KBM-7 (cell line): Measurements from ENCODE around the gene FAM110A.

Experiments
- DNase-seq: peaks from one replicate; pipeline ENCODE4 v3.0.0-alpha.2; 2015
- in situ Hi-C: fragments of 300-500 bp; cut with MboI; formaldehyde crosslinking; loops from 2 replicates; pipeline ENCODE4 v1.14.3; 2020; ENCODE audit warnings: low sequenced_read_pairs, low pct_unique_long_range_greater_than_20kb, mixed read lengths

The FAM110A gene

DNA sequence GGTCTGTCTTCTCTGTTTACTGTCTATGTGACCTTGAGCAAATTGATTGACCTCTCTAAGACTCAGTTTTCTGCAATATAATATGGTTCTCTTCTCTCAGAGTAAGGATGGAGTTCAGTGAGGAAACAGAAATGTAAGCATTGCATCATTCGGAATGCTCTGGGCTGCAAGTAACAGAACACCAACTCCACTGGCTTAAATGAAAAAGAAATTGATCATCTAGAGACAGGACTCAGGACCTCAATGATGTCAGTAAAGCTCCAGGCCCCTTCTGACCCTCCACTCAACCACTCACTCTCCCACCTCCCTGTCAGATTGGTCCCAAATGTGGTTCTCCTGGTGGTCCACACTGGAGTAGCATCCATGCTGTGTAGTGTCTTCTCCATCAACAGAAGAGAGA is 31.9 kb downstream of the FAM110A start:
- no peak for DNase-seq
- in situ Hi-C loops = no loop called here

DNA sequence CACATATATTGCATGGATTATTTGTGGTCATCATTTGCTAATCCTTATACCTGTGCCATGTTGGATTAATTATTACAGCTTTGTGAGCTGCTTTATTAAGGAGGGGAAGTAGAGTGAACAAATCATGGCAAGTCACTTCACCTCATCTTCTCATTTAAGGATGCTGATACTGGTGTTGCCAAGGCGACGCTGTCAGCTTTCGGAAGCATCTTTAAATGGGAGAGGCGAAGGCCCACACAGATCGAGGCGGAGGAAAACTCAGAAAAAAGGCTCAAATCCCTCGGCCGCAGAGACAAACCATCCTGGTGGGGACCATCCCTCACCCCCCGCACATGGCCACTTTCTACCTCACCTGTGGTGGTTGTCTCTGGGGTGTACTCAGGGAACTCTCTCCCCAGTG is 34.8 kb downstream of the FAM110A start:
- DNase-seq = no peak
- in situ Hi-C loops = no loop called here

DNA sequence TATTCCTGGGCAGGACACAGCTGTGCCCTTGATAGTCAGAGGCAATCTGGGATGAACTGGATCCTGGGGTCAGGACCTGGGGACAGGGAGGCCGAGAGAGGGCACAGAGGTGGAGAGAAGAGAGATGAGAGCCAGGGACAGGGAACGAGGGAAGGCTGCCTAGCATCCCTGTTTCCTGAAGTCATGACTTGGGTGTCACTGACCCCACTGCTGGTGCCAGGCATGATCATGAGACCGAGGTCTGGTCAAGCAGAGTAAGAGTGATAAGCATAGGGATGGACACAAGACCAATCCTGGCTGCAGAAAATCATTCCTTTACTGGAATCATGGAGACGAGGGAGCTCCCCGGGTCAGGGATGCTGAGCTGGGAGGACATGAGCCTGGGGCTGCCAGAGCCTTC is 36.1 kb downstream of the FAM110A start:
- in situ Hi-C loops = no loop called here
- DNase-seq = no peak

DNA sequence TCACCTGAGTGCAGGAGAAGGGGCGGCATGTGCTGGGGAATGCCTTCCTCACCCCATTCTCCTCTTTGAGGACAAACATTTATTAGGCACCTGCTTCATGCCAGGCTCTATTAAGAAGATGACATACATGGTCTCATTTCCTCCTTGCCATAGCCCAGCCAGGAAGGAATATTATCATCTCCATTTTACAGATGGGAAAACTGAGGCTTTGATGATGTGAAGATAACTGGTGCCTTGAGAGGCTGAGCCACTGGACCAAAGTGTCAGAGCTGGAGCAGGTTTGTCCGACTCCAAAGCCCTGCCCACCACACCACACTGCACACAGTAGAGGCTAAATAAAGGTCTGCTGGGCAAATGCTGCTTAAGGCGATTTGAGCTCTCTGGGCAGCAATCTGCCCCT is 37.2 kb downstream of the FAM110A start:
- no peak for DNase-seq
- in situ Hi-C loops = no loop called here

DNA sequence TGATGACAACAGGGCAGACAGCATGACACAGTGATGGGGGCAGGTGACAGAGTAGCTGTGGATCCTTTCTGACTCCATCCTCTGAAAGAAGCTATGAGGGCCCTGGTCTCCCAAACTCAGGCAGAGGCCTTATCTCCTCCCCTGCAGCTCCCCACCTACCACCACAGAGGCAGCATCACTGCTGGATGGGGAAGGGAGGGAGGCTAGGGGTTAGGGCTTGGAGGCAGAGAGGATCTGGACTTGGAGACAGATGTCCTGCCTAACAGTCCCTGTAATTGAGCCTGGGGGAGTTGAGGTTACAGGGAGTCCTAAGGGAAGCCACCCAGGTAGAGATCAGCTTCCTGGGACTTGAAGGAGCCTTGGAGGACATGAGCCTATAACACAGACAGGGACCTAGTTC is 37.9 kb downstream of the FAM110A start:
- in situ Hi-C loops = no loop called here
- DNase-seq = no peak

DNA sequence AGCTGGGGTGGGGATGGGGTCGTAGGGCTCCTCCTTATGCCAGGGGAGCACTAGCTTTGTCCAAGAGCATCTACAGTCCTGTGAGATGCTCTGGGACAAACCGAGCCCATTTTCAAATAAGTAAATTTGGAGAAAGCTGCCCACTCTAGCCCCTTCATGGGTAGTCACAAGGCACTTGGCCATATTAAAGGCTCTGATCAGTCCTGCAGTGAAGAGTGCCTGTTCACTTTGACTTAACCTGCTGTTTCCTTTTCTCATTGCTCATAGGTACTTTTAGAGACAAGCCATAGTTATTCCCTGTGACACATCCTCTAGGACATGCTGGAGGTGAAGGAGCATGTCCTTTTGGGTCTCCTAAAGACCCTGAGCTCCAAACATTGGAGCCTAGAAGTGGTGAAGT is 38.4 kb downstream of the FAM110A start:
- no peak for DNase-seq
- in situ Hi-C loops = no loop called here

DNA sequence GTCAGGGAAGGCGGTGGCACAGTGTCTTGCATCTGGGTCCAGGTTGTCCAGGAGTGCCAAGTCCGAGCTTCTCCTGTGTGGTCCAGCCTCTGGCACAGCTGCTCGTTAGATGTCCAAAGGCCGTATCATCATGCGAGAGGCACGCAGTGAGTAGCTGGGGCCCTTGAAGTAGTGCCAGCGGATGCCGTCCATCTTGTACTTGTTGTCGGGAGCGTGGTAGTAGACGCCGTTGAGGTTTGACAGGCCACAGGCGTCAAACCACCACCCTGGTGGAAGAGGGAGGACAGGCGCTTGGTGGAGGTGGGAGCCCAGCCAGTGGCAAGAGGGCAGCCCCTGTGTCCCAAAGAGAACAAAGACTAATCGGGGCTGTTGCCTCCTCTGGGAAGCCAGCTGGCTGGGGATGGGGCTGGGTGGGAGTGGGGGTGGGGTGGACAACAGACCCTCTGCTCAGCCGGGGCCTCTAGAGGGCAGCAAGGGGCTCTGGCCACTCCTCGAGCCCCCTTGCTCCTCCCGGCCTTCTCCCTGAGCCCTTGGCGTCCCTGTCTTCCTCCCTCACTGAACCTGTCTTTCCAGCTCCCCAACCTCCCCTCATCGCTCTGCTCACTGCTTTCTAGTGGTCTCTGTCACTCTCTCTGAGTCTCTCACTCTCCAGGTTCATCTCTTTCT is 39.5 kb downstream of the FAM110A start:
- DNase-seq = no peak
- in situ Hi-C loops = no loop called here

DNA sequence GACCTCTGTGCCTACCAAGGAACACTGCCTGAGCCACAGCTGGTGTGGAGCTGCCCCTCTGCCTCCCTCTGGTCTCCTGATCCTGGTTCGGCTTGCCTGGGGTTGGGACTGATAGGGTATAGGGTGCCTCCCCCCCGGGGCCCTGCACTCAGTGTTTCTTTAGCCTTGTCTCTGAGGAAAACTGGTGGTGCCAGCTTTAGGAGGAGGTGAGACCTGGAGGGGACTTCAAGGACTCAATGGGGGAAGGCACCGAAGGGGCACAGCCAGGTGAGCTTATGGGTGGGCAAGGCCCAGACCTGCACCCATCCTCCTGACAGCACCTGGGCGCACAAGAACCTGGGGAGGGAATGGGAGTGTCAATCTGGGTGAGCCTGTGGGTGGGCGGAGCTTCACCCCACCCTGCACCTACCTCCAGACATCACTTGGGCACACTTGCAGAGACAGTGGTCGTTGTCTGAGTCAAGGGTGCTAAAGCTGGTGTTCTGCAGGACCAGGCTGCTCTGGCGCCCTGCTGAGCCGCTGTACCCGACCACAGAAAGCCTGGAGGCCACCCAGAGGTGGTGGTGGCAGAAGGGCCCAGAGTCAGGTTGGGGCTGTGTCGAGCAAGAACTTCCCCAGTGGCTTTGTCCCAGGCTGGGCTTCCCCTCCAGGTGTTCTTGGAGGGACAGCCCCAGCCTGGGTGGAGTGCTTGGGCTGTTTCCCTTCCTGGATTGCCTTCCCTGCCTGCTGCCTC is 40.5 kb downstream of the FAM110A start:
- no peak for DNase-seq
- in situ Hi-C loops = no loop called here

DNA sequence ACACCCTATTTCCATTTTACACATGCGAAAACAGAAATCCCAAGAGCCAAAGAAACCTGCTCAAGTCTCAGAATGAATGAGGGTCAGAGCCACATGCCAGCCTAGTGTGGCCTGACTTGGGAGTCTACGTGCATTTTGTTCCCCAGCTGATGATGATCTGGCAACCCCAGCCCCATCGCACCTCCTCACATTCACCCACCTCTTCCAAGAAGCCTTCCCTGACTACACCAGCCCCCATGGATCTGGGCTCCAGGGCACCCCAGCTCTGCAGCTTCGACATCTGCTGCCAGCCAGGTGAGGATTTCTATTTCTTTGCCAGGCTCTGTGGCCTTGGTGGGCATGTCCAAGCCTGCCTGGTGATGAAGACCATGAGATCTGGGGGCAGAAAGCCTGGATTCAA is 41.6 kb downstream of the FAM110A start:
- in situ Hi-C loops = no loop called here
- no peak for DNase-seq

DNA sequence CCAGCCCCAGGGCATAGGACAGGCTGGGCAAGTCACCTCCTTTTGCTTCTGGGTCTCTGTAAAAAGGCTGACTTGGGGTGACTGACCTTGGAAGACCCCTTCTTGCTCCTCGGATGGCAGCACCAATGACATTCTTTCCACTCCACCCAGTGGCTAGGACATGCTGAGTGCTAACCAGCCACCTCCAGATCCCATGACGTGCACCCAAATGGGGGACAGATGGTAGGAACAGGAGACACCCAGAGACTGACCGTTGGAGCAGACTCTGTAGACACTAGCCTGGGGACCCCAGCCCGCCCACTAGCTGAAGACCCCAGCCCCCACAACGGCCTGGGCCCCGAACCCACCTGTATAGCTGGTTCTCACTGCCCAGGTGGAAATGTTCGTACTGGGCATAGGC is 44.3 kb downstream of the FAM110A start:
- in situ Hi-C loops = no loop called here
- DNase-seq = no peak

DNA sequence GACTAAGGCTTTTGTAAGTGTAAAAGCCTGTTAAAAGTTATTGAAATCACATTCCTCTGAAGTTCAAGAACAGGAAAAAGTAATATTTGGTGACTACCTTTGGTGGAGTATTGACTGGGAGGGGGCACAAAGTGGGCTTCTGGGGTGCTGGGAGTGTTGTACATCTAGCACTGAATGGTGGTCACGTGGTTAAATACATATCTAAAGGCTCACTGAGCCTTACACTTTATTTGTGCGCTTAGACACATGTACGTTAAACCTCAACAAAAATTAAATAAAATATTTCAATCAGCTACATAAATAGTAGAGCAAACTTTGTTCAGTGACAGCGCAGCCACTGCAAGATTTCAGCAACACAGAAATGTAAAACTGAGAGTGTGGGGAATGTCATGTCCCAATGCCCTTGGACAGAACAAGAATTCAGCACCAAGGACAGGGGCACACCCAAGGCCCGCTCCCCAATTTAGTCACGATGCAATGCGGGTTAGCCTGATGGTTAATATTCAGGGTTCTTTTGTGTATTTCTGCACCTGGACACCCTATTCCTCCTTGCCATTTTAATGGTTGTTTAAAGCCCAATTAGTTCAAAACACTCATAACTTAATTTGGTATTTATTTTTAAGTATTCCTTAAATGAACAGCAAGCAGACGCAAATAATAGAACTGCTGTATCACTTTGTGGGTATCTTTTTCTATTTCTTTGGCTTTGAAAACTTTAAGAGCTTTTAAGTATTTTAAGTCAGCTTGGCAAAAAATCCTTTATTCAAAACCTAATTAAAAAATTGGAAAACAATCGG is 45.2 kb downstream of the FAM110A start:
- DNase-seq = peak; percentile 34
- in situ Hi-C loops = no loop called here

DNA sequence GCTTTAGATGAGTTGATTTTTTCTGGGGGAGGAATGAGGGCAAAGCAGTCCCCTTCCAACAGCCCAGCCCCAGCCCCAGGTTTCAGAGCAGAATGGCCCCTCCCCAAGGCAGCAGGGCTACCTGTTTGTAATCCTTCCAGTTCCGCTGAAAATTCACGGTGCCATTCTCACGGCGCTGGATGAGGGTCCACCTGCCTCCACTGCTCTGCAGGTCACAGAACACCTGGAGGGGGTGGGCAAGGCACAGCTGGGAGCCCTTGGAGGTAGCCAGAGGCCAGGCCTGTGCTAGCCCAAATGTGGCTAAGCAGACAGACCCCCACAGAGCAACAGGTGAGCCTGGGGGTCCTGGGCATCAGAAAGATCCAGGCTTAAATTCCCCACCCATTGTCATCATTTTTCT is 46.1 kb downstream of the FAM110A start:
- in situ Hi-C loops = no loop called here
- DNase-seq = no peak

DNA sequence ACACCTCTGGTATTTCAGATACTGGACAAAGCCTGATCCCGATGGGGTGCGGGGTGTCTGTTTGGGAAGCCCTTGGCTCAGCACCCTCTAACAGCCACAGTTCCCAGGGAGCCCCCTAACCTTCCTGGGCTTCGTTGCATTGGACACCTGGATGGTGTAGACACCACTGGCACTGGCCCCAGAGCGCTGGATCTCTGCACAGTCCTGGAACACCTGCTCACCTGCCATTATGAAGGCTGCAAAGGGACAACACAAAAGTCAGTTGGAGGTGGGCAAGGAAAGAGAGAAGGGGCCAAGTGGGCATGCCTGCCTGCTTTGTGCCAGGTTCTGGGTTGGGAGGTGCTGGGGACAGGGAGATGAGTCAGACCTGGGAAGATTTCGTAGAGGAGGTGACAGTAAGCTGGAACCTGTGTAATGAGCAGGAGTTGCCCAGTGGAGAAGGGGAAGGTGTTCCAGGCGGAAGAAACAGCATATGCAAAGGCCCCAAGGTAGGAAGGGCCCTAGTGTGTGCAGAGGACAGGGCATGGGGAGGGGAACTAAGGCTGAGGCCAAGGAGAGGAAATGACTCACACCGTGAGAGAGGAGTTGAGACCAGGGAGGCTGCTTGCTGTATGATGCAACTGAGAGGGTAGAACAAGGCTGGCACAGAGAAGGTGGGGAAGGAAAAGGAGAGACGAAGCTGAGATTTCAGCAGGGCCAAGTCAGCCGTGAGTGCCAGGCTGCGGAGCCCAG is 47.7 kb downstream of the FAM110A start:
- in situ Hi-C loops = no loop called here
- DNase-seq = peak; percentile 33

DNA sequence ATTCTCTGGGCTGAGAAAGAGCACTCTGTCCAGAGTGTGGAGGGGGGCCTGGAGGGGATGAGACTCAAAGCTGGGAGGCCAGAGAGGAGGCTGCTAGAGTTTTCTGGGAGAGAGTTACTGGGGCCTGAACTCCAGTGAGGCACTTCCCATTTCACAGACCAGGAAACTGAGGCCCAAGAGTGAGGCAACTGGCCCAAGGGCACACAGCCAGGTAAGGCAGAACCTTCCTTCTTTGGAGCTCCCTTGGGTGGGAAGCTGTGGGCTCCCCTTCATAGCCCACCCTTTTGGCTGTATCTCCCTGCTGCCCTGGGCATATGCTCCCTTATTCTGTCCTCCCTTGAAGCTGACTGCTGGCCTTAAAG is 48.2 kb downstream of the FAM110A start:
- DNase-seq = no peak

DNA sequence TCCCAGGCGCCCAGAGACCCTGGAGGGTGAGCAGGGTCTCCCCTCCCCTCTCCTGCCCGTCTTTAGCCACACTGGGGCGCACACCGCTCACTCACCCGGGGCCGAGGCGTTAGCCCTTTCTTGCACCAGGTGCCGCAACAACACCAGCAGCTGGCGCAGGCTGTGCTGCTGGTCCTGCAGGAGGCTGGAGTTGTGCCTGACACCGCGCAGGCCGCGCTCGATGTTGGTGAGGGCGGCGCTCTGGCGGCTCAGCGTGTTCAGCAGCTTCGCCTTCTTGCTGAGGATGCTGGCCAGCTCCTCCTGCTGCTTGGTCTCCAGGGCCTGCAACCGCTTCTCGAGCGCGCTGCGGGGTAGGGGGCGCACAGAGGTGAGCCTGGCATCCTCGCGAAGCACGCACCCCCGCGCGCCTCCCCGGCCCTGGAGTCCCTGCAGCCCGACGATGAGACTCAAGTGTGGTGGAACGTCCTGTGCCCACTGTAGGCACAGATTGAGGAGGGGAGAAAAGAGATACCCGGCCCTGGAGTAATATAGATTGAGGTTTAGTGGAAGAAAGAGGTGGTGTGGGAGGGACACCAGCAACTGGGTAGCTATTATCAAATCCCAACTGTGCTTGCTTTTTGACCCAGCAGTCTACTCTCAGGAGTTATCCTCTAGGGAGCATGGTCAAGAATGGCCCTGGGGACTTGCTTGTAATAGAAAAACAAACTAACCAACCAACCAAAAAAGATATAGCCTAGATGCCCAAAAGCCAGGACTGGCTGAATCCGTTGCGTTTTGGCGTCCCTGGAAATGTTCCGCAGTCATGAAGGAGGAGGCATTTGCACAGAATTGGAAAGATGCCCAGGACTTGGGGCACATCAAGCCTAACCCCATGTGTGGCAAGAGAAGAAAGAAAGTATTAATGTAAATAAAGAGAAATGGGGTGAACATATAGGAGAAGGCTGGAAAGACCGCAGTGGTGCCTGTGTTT is 51.8 kb downstream of the FAM110A start:
- DNase-seq = peak; percentile 30

More for the DNA sequence above, 48.2 kb downstream of the FAM110A start:
- in situ Hi-C loops = no loop called here

DNA sequence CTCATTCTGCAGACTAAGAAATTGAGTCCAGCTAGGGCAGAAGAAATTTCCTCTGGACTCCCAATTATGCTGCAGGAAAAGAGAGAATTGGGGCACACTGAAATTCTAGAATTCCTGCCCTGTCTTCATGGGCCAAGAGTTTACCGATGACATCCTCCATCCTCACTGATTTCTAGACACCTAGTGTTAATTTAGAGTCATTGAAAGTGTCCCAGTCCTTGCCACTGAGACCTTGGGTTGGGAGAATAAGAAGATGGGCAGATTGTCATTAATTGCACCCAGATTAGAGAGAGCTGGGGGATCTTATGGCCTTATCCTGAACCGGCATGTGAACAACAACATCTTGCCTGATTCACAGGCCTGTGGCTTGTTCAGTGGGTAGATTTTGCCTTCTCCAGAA is 53.6 kb downstream of the FAM110A start:
- in situ Hi-C loops = no loop called here

More for the DNA sequence above, 51.8 kb downstream of the FAM110A start:
- in situ Hi-C loops = no loop called here

DNA sequence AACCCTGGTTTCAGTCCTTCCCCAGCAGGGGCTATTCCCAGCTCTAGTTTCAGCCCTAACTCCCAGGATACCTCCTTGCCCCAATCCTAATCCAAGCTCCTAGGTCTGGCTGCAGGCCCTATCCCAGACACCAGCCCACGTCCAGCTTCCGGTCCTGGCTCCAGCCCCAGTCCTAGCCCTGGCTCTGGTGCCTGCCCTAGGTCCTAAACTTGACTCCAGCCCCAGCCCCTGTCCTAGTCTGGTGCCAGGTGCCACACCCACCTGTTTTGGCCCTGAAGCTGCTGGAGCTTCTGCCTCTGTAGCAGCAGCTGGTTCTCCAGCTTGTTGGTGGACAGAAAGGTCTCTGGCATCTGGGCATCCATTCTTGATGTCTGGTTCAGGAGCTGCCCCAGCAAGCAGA is 54.5 kb downstream of the FAM110A start:
- DNase-seq = no peak
- in situ Hi-C loops = no loop called here

More for the DNA sequence above, 53.6 kb downstream of the FAM110A start:
- no peak for DNase-seq

DNA sequence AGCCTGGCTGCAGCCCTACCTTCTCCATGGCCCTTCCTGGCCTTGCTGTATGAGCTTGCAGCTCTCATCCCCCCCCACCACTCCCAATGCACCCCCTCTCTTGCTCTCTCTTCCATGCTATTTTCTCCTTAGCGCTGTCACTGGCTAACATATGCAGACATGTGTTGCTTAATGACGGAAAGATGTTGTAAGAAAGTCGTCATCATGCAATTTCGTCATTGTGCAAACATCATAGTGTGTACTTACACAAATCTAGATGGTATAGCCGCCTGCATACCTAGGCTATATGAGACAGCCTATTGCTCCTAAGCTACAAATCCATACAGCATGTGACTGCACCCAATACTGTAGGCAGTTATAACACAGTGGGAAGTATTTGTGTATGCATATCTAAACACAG is 55.6 kb downstream of the FAM110A start:
- in situ Hi-C loops = no loop called here
- DNase-seq = no peak
